Liver (tissue), 9 donors: ENCODE results near the gene UBASH3A. TPM values are rescaled to one million over a fixed set of nuclear protein-coding genes. Genes with fewer than 3 reads are reported as not detected.

Source experiments
- DNase-seq: peaks from one replicate; pipeline ENCODE4 v3.0.0-alpha.2; 2017; ENCODE audit warnings: low spot score
- H3K27ac ChIP-seq, 2 donors: one replicate each; pipeline ENCODE4 v1.7.0; 2013; ENCODE audit warnings: inconsistent platforms in 2 of 2, low read length in 2 of 2, control low read depth in 1 of 2, low read depth in 1 of 2, mild to moderate bottlenecking in 1 of 2
- H3K27me3 ChIP-seq, 4 donors: one replicate each; pipeline versions ENCODE4 v1.6.1 to v1.7.0; 2013; ENCODE audit warnings: low read length in 3 of 4, inconsistent platforms in 1 of 4, mild to moderate bottlenecking in 1 of 4, moderate library complexity in 1 of 4; ENCODE audit not compliant: control insufficient read depth in 4 of 4, insufficient read depth in 4 of 4
- H3K36me3 ChIP-seq, 4 donors: one replicate each; pipeline versions ENCODE4 v1.6.1 to v1.7.0; 2013; ENCODE audit warnings: low read length in 3 of 4, mild to moderate bottlenecking in 3 of 4, low read depth in 1 of 4, moderate library complexity in 1 of 4; ENCODE audit not compliant: control insufficient read depth in 4 of 4, insufficient read depth in 3 of 4
- H3K4me1 ChIP-seq, 4 donors: one replicate each; pipeline versions ENCODE4 v1.6.1 to v1.7.0; 2013; ENCODE audit warnings: low read length in 3 of 4, mild to moderate bottlenecking in 3 of 4, moderate library complexity in 1 of 4; ENCODE audit not compliant: control insufficient read depth in 4 of 4, insufficient read depth in 4 of 4
- H3K4me3 ChIP-seq, 3 donors: one replicate each; pipeline versions ENCODE4 v1.6.1 to v1.7.0; 2013; ENCODE audit warnings: low read length in 3 of 3, control low read depth in 1 of 3, low read depth in 1 of 3, mild to moderate bottlenecking in 1 of 3
- H3K9ac ChIP-seq, 2 donors: one replicate each; pipeline ENCODE4 v1.7.0; 2013; ENCODE audit warnings: low read length in 2 of 2, mild to moderate bottlenecking in 2 of 2, moderate library complexity in 2 of 2, control low read depth in 1 of 2, low read depth in 1 of 2
- H3K9me3 ChIP-seq, 4 donors: one replicate each; pipeline versions ENCODE4 v1.6.1 to v1.7.0; 2013; ENCODE audit warnings: low read length in 3 of 4; ENCODE audit not compliant: control insufficient read depth in 4 of 4
- ATF3 ChIP-seq: IDR thresholded peaks from 2 replicates; pipeline ENCODE4 v1.6.1; 2016; ENCODE audit warnings: antibody characterized with exemption
- CTCF ChIP-seq: fragments of 150-350 bp; IDR thresholded peaks from 2 replicates; pipeline ENCODE4 v1.5.1; 2017; ENCODE audit warnings: improper control_type of control experiment, low read depth, low read length; ENCODE audit not compliant: missing input control
- EGR1 ChIP-seq, 2 donors: IDR thresholded peaks; 2 replicates each; pipeline ENCODE4 v1.6.1; 2016 to 2018; ENCODE audit warnings: antibody characterized with exemption in 2 of 2, low read depth in 2 of 2
- FOXA1 ChIP-seq: IDR thresholded peaks from 2 replicates; pipeline ENCODE4 v1.6.1; 2016; ENCODE audit warnings: antibody characterized with exemption
- FOXA2 ChIP-seq: IDR thresholded peaks from 2 replicates; pipeline ENCODE4 v1.6.1; 2016; ENCODE audit warnings: antibody characterized with exemption
- GABPA ChIP-seq, 2 donors: IDR thresholded peaks in 1 of 2; conservative IDR thresholded peaks in 1 of 2; 2 replicates each; pipeline ENCODE4 v1.6.1; 2016; ENCODE audit warnings: antibody characterized with exemption in 2 of 2, mild to moderate bottlenecking in 1 of 2, moderate library complexity in 1 of 2
- HNF4A ChIP-seq, 2 donors: conservative IDR thresholded peaks; 2 replicates each; pipeline ENCODE4 v1.6.1; 2016; ENCODE audit warnings: antibody characterized with exemption in 2 of 2, mild to moderate bottlenecking in 2 of 2
- HNF4G ChIP-seq: IDR thresholded peaks from 2 replicates; pipeline ENCODE4 v1.6.1; 2016; ENCODE audit warnings: antibody characterized with exemption
- JUND ChIP-seq, 2 donors: IDR thresholded peaks; 2 replicates each; pipeline ENCODE4 v1.6.1; 2016; ENCODE audit warnings: antibody characterized with exemption in 2 of 2
- NR2F2 ChIP-seq: IDR thresholded peaks from 2 replicates; pipeline ENCODE4 v1.6.1; 2016; ENCODE audit warnings: antibody characterized with exemption
- RAD21 ChIP-seq, 2 donors: IDR thresholded peaks; 2 replicates each; pipeline ENCODE4 v1.6.1; 2016; ENCODE audit warnings: antibody characterized with exemption in 2 of 2, mild to moderate bottlenecking in 2 of 2
- REST ChIP-seq: IDR thresholded peaks from 2 replicates; pipeline ENCODE4 v1.6.1; 2016; ENCODE audit warnings: antibody characterized with exemption, mild to moderate bottlenecking
- RXRA ChIP-seq, 2 donors: IDR thresholded peaks; 2 replicates each; pipeline ENCODE4 v1.6.1; 2017 to 2018; ENCODE audit warnings: antibody characterized with exemption in 2 of 2, mild to moderate bottlenecking in 1 of 2
- SP1 ChIP-seq: IDR thresholded peaks from 2 replicates; pipeline ENCODE4 v1.6.1; 2018; ENCODE audit warnings: antibody characterized with exemption, mild to moderate bottlenecking
- TAF1 ChIP-seq: conservative IDR thresholded peaks from 2 replicates; pipeline ENCODE4 v1.6.1; 2016; ENCODE audit warnings: antibody characterized with exemption, mild to moderate bottlenecking
- YY1 ChIP-seq: IDR thresholded peaks from 2 replicates; pipeline ENCODE4 v1.6.1; 2016; ENCODE audit warnings: antibody characterized with exemption, mild to moderate bottlenecking
- WGBS: extraction: QIAGEN DNeasy Blood & Tissue Kit; methylation state at CpG from one replicate; pipeline ENCODE4 v1.1.7; 2013; 5-methylcytosine and 5-hydroxymethylcytosine counted together
- polyA plus RNA-seq, 2 donors: library from polyadenylated mRNA; stranded (reverse) in 1 of 2; unstranded in 1 of 2; fragments of 200-250 nt in 1 of 2; fragments of >200 nt in 1 of 2; fragmentation: Nextera tagmentation in 1 of 2; extraction: Ambion mirVana in 1 of 2; gene quantifications; one replicate each; pipeline versions ENCODE4 v1.2.1 to v1.2.3, GENCODE V29; 2013 to 2015
- total RNA-seq, 2 donors: library from RNA; depleted of rRNA; stranded (reverse); fragments of >200 nt; gene quantifications; one replicate each; pipeline ENCODE4 v1.2.3, GENCODE V29; 2014
- TF ChIP-seq, protein P1 (sequence below): IDR thresholded peaks from 2 replicates; pipeline ENCODE4 v1.6.1; 2016; ENCODE audit warnings: antibody characterized with exemption
- TF ChIP-seq, protein P2 (sequence below): IDR thresholded peaks from 2 replicates; pipeline ENCODE4 v1.6.1; 2016; ENCODE audit warnings: antibody characterized with exemption
- donor health status: healthy.
- donor health status: healthy.
- donor health status: healthy.
- donor health status: healthy.
- donor health status: healthy.

The UBASH3A gene
- total and polyA plus RNA-seq, 4 donors, result 0.10 to 0.75 (median 0.45) TPM

DNA sequence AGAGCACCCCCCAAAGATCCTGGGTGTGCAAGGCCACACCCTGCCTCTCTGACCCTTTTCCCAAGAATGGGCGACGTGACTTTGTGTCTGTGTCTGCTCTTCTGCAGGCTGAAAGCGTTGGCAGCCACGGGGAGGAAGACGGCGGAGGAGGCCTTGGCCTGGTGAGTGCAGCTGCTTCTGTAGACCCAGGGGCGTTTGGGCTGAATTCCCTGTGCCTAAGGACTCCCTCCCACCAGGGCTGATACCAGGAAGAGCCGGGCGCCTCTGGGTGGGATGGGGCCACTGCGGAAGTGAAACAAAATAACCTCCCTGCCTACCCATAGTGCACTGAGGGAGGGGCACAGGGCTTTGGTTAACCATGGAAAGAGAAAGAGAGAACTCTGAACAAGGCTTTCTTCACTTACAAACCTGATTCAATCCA, 2.5 kb downstream of the UBASH3A start:
- no peak overlapping the region for H3K9ac ChIP-seq
- H3K4me1 ChIP-seq, result peaks cover 0 to 3% (median 0%) of the 10 kb centered on the region in 4 donors
- peak overlapping the region in 1 of 2 donors; percentile 31 for H3K27ac ChIP-seq
- H3K36me3 ChIP-seq, result no peaks in the 10 kb centered on the region
- peaks cover 0 to 4% (median 0%) of the 10 kb centered on the region in 4 donors for H3K27me3 ChIP-seq
- no peaks in the 10 kb centered on the region for H3K9me3 ChIP-seq
- DNase-seq, result no peak
- H3K4me3 ChIP-seq, result no peak overlapping the region
- TF ChIP-seq EGR1 (IDR thresholded peaks at IDR 0.05; ENCODE audit: low read depth in 2 of 2) (no peak), RXRA (IDR thresholded peaks at IDR 0.05) (no peak), FOXA2 (no peak), CTCF (no peak), GABPA (IDR thresholded peaks at IDR 0.05 in 1 of 2, conservative IDR thresholded peaks at IDR 0.05 in 1 of 2) (no peak), RAD21 (IDR thresholded peaks at IDR 0.05) (no peak), NR2F2 (no peak), HNF4A (conservative IDR thresholded peaks at IDR 0.05) (no peak), HNF4G (no peak), JUND (IDR thresholded peaks at IDR 0.05) (no peak), REST (no peak), SP1 (no peak), FOXA1 (no peak), TAF1 (no peak), YY1 (no peak), ATF3 (no peak)
- TF ChIP-seq, protein P1, sequence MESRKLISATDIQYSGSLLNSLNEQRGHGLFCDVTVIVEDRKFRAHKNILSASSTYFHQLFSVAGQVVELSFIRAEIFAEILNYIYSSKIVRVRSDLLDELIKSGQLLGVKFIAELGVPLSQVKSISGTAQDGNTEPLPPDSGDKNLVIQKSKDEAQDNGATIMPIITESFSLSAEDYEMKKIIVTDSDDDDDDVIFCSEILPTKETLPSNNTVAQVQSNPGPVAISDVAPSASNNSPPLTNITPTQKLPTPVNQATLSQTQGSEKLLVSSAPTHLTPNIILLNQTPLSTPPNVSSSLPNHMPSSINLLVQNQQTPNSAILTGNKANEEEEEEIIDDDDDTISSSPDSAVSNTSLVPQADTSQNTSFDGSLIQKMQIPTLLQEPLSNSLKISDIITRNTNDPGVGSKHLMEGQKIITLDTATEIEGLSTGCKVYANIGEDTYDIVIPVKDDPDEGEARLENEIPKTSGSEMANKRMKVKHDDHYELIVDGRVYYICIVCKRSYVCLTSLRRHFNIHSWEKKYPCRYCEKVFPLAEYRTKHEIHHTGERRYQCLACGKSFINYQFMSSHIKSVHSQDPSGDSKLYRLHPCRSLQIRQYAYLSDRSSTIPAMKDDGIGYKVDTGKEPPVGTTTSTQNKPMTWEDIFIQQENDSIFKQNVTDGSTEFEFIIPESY, result no peak
- TF ChIP-seq, protein P2, sequence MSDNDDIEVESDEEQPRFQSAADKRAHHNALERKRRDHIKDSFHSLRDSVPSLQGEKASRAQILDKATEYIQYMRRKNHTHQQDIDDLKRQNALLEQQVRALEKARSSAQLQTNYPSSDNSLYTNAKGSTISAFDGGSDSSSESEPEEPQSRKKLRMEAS, result no peak
- WGBS, result 67% methylated on average over 10 of the region's 10 CpGs
